Activated CD8-positive, alpha-beta memory T cell treated with anti-CD3 and anti-CD28 coated beads for 48 hours (primary cell): ENCODE measurements around the gene MEI4.
"Not testable (repeated sequence)": the region's sequence is repeated elsewhere in the genome, so short reads cannot be mapped to it uniquely, and the experiment has no call there.

Experiments
- DNase-seq, 3 experiments: peaks; one replicate each; pipeline ENCODE4 v3.0.0-alpha.2; 2020; ENCODE audit warnings: low read depth in 2 of 3, low spot score in 2 of 3

The MEI4 gene, protein sequence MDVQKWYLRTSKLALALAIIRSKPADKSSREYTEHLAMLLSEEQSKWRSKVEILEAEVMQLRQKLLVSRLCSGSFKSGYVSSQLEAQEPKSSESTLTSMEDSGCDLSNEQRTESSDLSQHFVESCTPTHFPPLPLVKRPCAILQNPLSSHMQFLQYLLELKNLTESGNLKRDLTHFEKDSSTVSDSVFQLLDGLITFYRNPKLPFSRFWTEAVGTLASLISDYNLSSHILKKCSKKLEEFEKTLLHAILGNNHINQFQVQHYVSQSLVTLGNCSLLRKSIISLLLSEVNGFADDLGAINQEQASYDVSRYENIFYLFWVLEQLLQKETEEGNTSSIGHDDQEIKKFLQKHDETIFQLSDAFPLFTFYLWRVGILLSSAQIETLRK

DNA sequence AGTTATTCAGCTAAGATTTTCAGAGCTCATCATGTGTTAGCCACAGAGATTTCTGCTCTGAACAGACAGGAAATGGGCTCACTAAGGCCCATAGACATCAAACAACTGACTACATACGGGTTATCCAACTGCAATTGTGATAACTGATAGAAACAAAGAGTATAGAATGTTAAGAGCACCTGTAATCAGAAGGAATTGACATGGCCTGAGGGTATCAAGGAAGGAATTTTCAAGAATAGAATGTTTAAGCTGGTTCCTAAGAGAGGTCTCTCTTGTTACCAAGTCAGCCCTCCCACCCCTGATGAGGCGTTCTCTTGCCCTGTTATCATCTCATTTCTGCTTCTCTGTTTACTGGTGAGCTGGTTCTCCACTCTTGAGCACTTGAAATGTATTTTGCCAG, at the start of gene MEI4:
Gene MEI4 (plus strand): TSS at position 301 of the 400 bp plus-strand sequence. CDS start 37,633 bp downstream, outside the sequence.
- no peak for DNase-seq

DNA sequence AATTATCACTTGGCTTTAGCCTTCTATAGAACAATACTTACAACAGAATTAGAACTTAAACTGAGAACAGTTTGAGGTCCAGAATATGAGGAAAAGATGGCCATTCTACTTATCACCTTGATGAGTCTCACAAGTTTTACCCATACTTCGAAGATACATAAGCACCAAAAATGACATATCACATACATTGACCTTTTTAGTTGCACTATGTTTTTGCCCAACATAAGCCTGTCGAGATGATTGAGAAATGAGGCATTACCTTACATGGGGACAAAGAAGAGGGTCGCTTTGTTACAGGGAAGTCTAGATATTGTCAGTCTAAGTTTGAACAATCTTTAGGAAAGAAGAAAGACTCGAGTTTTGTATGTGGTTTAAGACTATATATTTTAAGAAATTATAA, 48.4 kb upstream of the MEI4 start:
- DNase-seq, result no peak

DNA sequence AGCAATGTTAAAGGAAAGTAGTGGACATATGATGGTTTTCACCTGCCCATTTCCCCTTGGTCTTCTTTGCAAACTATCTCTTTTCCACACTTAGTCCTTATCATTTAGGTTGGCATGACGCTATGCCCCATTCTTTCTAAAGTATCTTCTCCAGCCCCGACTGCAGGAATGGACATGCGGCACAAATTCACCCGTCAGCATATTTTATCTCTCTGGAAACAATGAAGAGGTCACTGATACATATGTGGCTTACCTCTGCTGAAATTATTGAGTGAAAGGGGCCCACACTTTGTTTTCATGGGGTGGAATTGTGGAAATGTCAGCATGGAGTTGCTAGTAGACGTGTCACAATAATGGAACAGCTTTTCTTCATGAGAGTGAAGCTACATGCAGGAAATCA, 45.8 kb upstream of the MEI4 start:
- DNase-seq, result no peak

DNA sequence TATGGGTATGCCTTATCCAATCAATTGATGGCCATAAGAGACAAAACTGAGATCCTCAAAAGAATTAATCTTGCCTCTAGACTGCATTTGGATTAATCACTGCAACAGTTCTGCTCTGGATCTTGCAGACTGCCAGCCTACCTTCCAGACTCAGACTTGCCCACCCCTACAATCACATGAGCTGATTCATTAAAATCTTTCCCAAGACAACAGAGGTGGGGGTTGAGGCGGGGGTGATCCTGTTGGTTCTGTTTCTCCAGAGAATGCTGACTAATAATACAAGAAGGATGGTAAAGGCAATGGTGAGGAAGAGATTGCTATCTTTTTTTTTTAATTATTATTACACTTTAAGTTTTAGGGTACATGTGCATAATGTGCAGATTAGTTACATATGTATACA, 43.7 kb upstream of the MEI4 start:
- no peak for DNase-seq

DNA sequence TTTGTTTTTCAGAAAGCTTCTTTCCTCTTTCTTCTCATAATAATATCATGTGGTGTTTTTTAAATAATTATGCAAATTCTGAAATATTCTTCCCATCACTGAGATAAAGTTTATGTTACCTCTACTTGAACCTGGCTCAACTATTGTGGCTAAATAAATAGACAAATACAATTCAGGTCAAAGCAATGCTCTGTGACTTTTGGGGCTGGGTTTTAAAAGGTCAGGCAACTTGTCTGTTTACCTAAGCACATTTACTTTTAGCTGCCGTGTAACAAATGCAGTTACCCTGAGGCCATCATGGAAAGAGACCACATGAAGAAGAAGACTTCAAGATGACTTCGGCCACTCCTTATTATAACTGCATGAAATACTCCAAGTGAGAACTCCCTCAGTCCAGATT, 33.7 kb upstream of the MEI4 start:
- DNase-seq, result no peak

DNA sequence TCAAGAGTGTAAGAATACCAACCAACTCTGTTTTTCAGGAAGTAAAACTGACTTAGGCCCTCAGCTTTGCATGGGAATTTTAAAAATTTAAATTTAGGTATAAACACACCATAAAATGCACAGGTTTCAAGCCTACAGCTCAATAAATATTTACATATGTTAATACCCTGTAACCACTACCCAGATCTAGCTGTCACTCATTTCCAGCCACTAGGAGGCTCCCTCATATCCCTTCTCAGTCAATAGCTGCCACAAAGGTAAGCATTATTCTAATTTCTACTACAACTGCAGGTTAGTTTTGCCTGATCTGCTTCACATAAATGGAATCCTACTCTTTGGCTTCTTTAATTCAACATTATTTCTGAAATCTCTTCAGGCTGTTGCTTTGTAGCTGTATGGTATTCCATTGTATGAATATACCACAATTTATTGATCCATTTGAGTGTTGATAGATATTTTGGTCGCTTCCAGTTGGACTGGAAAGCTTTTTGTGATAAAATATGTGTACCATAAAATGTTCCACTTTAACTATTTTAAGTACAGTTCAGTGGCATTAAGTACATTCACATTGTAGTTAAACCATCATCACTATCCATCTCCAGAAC, 32.5 kb upstream of the MEI4 start:
- no peak for DNase-seq

DNA sequence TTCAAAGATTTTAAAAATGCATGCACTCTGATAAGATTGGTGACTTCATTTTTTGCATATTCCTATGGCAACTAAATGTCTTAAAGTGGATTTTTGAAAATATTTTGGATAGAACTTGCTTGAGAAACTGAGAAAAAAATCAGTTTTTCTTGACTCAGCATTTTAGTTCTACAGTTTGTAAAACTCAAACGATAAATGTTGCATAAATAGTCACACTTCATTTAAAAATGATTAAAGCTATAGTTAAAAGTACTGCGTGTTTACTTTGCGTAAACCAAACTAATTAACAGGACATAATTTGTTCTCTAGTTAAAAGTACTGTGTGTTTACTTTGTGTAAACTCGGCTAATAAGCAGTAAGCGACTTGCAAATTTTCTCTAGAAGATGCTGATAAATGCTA, 28.3 kb upstream of the MEI4 start:
- DNase-seq, result no peak

DNA sequence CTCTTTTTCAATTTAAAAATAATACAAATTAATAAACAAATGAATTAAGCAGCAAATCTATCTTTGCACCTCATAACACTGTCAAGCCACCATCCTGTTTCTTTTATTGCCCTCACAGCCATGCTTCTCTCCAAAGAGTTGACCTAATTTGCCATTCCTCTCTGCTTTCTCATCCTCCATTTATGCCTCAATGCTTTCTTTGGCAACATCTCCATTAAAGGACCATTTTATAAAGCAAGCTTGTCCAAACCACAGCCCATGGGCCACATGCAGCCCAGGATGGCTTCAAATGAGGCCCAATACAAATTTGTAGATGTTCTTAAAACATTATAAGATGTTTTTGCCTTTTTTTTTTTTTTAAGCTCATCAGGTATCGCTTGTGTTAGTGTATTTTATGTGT, 26.4 kb upstream of the MEI4 start:
- DNase-seq, result no peak

DNA sequence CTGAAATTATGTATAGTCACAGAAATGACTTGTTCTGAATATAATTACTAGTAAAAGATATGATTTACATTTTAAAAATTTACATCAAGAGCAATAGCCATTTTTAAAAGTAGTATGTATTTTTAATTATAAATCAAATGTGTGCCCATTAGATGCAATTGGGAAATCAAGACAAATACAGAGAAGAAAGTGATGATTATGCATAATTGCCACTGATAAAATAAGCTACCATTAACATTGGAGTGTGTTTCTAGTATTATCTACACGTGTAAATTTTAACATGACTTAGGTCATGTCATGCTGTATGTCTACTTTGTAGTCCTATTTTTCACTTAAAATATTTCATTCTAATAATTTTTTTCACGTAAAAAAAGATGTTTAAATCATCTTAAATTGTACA, 22.8 kb upstream of the MEI4 start:
- DNase-seq, result no peak

DNA sequence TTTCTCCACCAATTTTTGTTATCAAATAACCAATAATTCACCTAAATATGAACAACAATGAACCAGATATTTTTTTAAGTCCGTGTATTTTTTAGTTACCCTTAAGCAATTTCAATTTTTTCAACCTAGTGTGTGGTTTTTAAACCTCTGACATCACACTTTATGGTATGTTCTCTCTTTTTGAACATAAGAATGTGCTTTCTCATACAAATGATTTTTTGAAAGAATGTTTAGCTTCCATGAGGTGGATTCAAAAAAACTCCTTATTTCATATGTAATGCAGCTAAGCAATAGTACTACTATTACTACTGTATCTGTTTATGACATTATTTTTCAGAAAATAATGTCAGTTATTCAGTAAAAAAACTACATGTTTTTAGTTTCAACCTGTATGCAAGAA, 19.4 kb upstream of the MEI4 start:
- DNase-seq, result no peak

DNA sequence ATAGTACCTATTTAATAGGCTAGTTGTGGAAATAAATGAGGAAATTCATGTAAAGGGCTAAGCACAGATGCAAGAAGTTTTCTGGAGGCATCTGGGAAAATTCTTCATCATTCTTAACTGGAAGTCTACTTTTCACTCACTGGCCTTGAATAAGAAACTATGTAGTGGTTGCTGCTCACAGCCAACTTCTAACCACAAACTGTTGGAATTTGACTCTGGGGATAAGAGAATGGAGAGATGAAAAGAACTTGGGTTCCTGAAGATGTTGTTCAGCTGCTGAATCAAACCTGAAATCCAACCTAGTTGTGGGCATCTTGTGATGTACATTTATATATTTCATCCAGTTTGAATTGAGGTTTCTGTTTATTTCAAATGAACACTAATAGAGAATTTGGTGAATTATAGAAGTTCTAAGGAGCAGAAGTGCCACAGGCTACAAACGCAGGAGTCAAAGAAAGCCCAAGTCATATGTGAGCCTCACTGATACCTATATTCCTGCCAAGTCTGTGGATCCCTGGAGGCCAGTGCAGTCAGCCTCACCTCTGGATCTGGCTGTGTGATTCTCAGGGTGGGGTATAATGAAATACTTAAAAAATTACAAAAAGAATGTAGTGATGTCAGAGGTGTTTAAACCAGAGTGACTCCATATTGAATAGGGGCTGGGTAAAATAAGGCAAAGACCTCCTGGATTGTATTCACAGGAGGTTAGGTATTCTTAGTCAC, 18.7 kb upstream of the MEI4 start:
- no peak for DNase-seq

DNA sequence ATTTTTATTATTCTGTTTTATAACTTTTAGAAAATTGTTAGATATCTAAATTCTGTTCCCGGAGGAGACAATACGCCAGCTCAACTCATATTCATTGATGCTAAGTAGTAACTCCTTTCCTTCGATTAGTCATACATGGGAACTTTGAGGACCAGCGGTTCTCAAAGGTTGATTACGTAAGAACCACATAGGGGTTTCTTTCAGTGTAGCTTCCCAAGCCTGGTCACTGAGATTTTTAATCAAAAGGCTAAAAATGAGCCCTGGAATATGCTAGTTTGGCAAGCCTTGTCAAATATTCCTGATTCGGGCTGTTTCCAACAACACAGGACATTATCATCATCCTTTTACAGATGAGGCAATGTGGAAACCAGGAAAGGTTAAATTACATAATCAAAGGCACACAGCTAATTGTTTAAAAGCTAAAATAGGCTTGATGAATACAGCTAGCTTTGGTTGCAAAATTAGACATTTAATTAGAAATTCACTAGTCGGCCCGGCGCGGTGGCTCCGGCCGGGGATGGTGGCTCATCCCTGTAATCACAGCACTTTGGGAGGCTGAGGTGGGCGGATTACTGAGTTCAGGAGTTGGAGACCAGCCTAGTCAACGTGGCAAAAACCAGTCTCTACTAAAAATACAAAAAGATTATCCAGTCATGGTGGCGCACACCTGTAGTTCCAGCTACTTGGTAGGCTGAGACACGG, 14.6 kb upstream of the MEI4 start:
- no peak for DNase-seq

DNA sequence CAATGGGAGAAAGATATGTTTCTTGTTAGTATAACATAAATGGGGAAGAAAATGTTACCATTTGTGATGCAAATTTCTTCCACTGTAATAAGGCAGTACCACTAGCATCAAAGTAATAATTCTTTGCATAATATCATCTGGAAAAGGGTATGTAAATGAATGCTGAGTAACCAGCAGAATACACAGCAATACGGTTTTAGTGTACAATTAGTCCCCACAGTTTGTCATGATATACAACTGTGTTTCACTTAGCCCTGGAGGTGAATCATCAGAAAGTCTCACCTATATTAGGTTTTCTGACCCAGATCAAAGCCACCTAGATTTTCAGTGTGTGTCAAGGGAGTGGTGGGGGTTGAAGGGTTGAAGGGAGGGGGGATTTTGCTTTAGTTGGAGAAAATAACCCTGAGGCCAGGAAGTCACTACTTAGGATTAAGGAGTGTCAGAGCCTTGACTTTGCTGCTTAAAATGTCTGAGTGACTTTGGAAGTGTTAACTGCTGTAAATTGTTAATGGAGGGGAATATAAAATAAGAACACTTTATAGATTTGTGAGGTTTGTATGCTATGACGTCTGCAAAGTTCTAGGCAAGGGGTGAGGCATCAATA, 8.6 kb upstream of the MEI4 start:
- no peak for DNase-seq

DNA sequence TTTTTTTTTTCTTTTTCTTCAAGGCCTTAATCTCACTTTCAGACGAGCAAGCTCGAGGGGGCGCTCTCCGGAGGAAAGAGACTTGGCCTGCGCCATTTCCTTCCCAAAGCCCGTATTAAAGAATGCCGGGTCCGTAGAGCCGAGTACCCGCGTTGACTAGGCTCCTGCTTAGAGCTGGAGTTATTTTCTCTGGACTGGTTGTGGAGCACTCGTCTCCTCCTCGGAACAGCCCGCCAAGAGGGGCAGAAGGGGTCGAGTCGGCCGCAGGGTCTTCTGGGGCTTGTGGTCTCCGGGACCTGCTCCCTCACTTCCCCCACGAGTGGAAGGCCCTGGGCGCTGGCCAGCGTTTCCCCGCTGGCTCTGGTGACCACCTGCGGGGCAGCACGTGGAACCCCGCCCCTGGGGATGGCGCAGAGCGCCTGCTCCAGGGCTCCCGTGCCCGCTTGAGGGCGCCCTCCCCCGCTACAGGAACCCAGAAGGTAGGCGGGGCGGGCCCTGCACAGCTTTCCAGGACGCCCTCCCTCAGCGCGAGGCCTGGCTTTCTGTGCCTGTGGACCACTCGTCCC, 2.7 kb upstream of the MEI4 start:
- no peak for DNase-seq

DNA sequence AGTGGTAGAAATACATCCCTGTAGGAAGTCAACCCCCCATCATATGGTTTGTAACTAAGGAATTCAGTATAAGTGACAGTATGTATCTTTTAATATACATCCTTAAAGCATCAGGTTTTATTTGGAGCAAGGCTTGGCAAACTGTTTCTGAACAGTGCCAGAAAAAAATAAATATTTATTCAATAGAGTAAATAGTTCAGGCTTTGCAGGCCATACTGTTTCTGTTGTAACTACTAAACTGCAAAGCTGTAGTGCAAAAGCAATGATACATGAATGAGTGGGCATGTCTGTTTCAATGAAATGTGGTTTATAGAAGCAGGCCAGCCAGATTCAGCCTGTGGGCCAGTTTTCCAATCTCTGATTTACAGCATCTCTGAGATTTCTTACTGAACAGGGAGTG, 977 bp downstream of the MEI4 start:
- DNase-seq, result no peak

DNA sequence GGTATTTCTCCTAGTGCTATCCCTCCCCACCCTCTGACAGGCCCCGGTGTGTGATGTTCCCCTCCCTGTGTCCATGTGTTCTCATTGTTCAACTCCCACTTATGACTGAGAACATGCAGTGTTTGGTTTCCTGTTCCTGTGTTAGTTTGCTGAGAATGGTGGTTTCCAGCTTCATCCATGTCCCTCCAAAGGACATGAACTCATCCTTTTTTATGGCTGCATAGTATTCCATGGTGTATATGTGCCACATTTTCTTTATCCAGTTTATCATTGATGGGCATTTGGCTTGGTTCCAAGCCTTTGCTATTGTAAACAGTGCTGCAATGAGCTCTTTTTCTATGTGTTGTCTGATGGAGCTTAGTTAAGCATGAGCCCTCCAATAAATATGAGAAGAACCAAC, 2.2 kb downstream of the MEI4 start:
- not testable (repeated sequence) for DNase-seq

DNA sequence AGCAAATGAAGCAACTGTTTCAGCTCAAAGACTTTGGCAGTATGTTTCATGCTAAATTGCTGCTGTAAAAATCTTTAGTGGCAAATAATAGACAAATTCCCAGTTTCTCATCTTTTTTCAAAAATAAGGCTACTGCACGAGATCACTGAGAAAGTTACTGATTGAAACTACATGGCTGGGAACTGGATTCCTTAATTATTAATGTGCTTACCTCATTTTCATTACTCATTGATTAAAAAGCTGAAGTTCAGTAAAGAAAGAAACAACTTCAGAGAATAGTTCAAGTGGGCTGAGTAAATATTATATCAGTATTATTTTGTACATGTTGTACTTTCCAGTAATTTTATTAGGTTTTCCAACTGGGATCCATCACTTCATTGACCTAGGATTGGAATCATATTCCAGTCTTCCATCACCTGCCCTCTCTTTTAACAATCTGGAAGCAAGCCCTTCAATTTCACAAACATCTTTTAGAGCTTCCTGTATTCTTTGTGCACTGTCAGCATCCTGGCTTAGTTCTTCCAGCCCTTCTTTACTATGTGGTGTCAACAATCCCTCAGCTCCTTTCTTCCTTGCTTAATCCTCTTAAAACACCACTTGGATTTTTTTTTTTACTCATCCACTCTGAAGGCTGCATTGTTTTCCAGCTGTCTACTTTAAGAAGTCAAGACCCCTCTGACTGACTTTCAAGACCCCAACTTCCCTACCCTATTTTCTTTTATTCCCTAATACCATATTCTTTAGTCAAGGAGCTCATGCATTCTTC, 4.3 kb downstream of the MEI4 start:
- DNase-seq, result no peak

DNA sequence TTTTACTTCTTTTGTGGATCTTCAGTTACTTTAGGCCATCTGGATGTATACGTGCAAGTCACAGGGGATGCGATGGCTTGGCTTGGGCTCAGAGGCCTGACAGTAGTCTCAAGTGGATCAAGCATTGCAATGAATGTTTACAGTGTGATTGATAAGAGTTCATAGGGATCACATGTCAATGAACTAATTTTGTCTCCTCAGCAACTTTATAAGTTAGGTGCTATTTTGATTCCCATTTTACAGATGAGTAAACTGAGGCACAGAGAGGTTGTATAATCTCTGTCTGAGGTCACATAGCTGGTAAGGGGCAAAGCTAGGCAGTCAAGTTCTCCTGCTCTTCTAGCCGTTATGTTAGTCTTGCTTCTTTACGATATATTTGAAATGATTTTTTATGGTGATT, 13.5 kb downstream of the MEI4 start:
- DNase-seq, result no peak

DNA sequence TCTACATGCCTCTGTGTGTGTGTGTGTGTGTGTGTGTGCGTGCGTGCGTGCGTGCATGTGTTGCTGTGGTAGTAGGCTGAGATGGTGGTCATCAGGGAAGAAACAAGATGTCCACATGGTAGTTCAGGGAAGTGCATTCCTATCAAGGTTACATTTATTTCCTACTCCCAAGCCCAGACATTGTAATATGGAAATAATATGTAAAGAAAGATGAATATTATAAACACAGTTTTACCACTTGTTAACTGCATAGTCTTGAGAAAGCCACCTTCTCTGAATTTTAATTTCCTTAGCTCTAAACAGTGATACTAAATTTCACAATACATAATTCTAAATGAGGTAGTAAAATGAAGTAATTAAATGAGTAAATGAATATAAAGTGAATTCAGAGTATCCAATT, 14.0 kb downstream of the MEI4 start:
- DNase-seq, result no peak

DNA sequence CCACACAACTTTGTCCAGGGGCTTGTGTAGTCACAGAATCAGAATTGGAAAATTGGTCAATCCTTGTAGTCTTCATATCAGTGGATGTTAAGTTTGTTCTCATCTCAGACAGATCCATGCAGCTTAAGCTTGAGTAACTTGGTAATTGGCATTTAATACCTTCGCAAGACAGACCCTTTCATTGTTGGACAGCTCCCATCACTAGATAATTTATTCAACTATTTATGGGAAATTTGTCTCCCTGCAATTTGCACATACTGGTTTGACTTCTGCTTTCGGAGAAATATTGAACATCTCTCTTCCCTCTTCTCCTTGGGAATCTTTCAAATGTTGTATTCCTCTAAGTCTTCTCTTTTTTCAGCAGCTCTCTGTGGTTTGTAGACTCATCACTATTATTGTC, 17.1 kb downstream of the MEI4 start:
- no peak for DNase-seq
